HL-60/S4 treated with retinoic acid at 250 ng/mL for 4 days and 3 days (cell line): ENCODE data around the gene PAX2.
"Not testable (repeated sequence)": the region's sequence is repeated elsewhere in the genome, so short reads cannot be mapped to it uniquely, and the experiment has no call there.

Experiments
- in situ Hi-C: fragments of 300-500 bp; cut with MboI; formaldehyde crosslinking; loops from 2 replicates; pipeline ENCODE4 v1.7.0; 2022; ENCODE audit warnings: low sequenced_read_pairs

The PAX2 gene

GRCh38 chr10:100744987-100745881 is at the start of gene PAX2:
PAX2 (plus strand) TSS chr10:100745582; CDS start chr10:100746261, 679 bp downstream.
- in situ Hi-C loops = loop anchor here (25.0 kb wide), 1 partner anchor 183 kb away; no protein-coding TSS in a partner anchor

- in situ Hi-C loops = no loop called here
Observed at GRCh38 chr10:100696477-100696901, 48.9 kb upstream of the PAX2 start.

GRCh38 chr10:100697070-100697469 is 48.3 kb upstream of the PAX2 start:
- in situ Hi-C loops = no loop called here

GRCh38 chr10:100697631-100698030 is 47.8 kb upstream of the PAX2 start:
- in situ Hi-C loops = no loop called here

- in situ Hi-C loops = not testable (repeated sequence)
Observed at GRCh38 chr10:100701704-100702103, 43.7 kb upstream of the PAX2 start.

- in situ Hi-C loops = no loop called here
Observed at GRCh38 chr10:100705139-100705538, 40.2 kb upstream of the PAX2 start.

GRCh38 chr10:100707261-100707848 is 38.0 kb upstream of the PAX2 start:
- in situ Hi-C loops = no loop called here

GRCh38 chr10:100709146-100710082 is 36.0 kb upstream of the PAX2 start:
- in situ Hi-C loops = no loop called here

GRCh38 chr10:100710151-100710871 is 35.1 kb upstream of the PAX2 start:
- in situ Hi-C loops = no loop called here

- in situ Hi-C loops = no loop called here
Observed at GRCh38 chr10:100713049-100713858, 32.1 kb upstream of the PAX2 start.

GRCh38 chr10:100713859-100714565 is 31.4 kb upstream of the PAX2 start:
- in situ Hi-C loops = no loop called here

- in situ Hi-C loops = no loop called here
Observed at GRCh38 chr10:100714566-100714950, 30.8 kb upstream of the PAX2 start.

GRCh38 chr10:100715101-100715444 is 30.3 kb upstream of the PAX2 start:
- in situ Hi-C loops = no loop called here

- in situ Hi-C loops = no loop called here
Observed at GRCh38 chr10:100715445-100716385, 29.7 kb upstream of the PAX2 start.

- in situ Hi-C loops = no loop called here
Observed at GRCh38 chr10:100717166-100717565, 28.2 kb upstream of the PAX2 start.

- in situ Hi-C loops = no loop called here
Observed at GRCh38 chr10:100718197-100718742, 27.1 kb upstream of the PAX2 start.

- in situ Hi-C loops = no loop called here
Observed at GRCh38 chr10:100723180-100723579, 22.2 kb upstream of the PAX2 start.
